Stimulated activated CD8-positive, alpha-beta memory T cell treated with anti-CD3 and anti-CD28 coated beads, Interleukin-4, amount 100 ng/mL, for 24 hours (primary cell): ENCODE measurements around the gene TSFM.

Source experiments
- DNase-seq: peaks from one replicate; pipeline ENCODE4 v3.0.0-alpha.2; 2020; ENCODE audit warnings: low read depth

Gene TSFM

GRCh38 chr12:57780284-57780897 is 2.2 kb upstream of the TSFM start:
- DNase-seq, result no peak

GRCh38 chr12:57781244-57781643 is 1.3 kb upstream of the TSFM start:
- DNase-seq, result no peak

- no peak for DNase-seq
These were observed 786 bp upstream of the TSFM start for GRCh38 chr12:57781801-57782200.

GRCh38 chr12:57782243-57782607 is 362 bp upstream of the TSFM start:
- no peak for DNase-seq

GRCh38 chr12:57783466-57783801 is 847 bp downstream of the TSFM start:
- DNase-seq, result no peak

- DNase-seq, result no peak
These were observed 1.3 kb downstream of the TSFM start for GRCh38 chr12:57783861-57784260.

GRCh38 chr12:57793920-57794319 is 11.3 kb downstream of the TSFM start:
- DNase-seq, result no peak

GRCh38 chr12:57795354-57795753 is 12.8 kb downstream of the TSFM start:
- no peak for DNase-seq

- no peak for DNase-seq
These were observed 14.4 kb downstream of the TSFM start for GRCh38 chr12:57796996-57797395.

- no peak for DNase-seq
These were observed 15.3 kb downstream of the TSFM start for GRCh38 chr12:57797933-57798332.

- DNase-seq, result no peak
These were observed 18.4 kb downstream of the TSFM start for GRCh38 chr12:57800965-57801364.

GRCh38 chr12:57802607-57803006 is 20.0 kb downstream of the TSFM start:
- no peak for DNase-seq

GRCh38 chr12:57803319-57803893 is 20.8 kb downstream of the TSFM start:
- no peak for DNase-seq

GRCh38 chr12:57806677-57807076 is 24.1 kb downstream of the TSFM start:
- DNase-seq, result no peak

GRCh38 chr12:57807285-57807684 is 24.7 kb downstream of the TSFM start:
- no peak for DNase-seq

GRCh38 chr12:57808351-57808750 is 25.8 kb downstream of the TSFM start:
- DNase-seq, result no peak

GRCh38 chr12:57809425-57809824 is 26.8 kb downstream of the TSFM start:
- DNase-seq, result no peak

- DNase-seq, result no peak
These were observed 27.9 kb downstream of the TSFM start for GRCh38 chr12:57810450-57810849.

GRCh38 chr12:57811028-57811755 is 28.6 kb downstream of the TSFM start:
- DNase-seq, result no peak

- no peak for DNase-seq
These were observed 30.8 kb downstream of the TSFM start for GRCh38 chr12:57813111-57813970.

GRCh38 chr12:57813971-57814772 is 31.6 kb downstream of the TSFM start:
- no peak for DNase-seq
